Measurements from ENCODE around the gene PELI2.

Gene PELI2

DNA sequence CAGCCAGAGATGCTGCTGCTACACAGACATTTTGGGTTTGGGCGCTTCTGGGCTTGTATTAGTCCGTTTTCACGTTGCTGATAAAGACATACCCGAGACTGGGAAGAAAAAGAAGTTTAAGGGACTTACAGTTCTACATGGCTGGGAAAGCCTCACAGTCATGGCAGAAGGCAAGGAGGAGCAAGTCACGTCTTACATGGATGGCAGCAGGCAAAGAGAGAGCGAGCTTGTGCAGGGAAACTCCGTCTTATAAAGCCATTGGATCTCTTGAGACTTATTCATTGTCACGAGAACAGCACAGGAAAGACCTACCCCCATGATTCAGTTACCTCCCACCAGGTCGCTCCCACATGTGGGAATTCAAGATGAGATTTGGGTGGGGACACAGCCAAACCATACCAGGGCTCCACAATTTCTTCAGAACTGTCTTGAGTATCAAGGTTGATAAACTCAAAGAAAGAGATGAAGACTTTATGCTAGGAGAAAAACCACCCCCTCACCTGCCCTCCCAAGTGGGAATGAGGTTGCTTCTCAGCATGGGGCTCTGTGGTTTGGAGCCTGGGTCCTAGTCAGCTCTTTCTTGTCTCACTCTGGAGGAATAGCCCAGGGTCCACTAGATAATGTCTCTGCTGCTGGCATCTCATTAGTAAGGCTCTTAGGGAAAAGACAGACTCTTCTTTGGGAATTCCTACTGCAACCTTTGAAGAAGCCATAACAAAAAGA lies 200.3 kb downstream of the PELI2 start:
- no peak for DNase-seq

DNA sequence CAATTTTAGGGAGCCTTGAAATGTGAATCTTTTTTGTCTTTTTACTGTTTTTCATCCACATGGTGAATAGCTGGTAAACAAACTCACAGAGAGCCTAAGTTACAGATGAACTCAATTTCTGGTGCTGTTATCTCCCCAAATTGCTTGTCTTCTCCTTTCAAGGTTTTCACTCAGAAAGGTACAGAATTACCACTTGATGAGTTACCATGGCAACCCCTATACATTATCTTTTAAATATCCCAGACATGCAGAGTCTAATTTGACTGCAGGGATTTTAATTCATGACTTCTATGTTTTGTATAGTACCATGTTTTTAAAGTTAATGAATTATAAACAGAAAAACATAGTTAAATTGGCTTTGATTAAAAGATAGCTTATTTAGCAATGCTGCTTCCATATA lies 203.7 kb downstream of the PELI2 start:
- no peak for DNase-seq

DNA sequence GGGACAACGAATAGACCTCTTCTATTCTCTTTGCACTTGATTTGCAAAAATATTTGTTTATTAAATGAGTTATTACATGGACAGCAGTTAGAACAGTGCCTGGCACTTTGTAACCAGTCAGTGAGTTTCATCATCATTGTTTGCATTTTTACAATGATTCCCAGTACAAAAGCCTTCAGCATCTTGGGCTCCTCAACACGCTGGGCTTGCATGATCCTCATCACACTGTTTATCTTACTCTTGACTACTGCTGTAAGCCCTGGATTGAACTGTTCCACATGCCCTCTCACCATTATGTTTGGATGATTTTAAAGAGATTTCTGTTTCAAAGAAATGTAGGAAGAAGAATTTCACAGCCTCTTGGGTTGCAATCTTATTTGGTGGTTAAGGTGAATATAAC lies 204.3 kb downstream of the PELI2 start:
- no peak for DNase-seq

DNA sequence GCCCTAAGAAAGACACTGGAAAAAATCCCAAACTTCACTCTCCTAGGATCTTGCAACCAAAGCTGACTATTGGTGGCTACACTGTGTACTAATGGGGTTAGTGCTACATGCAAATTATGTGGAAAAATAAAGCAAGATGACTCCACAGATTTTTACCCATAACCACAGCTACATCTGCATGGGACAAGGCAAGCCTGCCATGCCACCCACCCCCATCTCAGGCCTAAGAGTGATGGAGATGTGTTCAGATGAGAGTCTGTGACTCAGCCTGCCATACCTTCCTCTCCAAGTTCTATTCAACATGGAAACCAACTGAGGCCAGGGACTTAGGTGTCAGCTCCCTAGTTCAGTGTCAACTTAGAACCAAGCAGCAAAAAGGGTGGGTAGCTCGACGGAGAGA lies 206.2 kb downstream of the PELI2 start:
- DNase-seq, result no peak

DNA sequence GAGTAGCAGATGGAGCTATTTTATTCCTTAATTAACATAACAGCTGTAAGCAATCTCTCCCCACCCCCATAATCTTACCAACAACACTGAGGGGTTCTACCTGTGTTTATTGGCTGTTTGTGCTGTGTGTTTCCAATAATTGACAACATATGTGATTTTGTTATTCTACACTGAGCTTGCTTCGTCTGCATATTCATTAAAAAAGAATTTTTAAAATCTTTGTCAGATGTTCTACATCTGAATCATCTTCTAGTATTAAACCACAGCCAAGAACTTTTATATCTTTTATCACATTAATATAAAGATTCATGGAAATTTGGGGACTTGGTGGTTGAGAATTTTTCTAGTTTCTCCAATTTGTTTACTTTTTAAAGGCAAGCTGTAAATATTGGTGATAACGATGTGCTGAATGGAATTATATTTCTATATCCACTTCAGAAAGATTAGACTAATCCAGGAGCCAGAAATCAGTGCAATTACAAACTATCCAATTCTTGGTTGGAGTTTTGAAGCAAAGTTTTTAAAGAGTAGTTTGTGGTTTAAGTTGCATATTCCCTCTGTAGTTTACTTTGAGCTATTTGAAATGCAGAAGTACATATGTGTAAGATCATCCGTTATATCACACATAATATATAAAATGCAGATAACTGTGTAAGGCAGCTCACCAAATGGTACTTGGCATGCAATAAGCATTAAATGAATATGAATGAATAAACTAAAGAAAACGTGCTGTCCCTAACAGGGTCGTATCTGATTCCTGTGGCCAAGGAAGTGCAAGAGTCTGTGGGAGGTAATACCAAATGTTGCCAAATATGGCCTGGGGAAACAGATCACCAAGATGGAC lies 206.9 kb downstream of the PELI2 start:
- no peak for DNase-seq

DNA sequence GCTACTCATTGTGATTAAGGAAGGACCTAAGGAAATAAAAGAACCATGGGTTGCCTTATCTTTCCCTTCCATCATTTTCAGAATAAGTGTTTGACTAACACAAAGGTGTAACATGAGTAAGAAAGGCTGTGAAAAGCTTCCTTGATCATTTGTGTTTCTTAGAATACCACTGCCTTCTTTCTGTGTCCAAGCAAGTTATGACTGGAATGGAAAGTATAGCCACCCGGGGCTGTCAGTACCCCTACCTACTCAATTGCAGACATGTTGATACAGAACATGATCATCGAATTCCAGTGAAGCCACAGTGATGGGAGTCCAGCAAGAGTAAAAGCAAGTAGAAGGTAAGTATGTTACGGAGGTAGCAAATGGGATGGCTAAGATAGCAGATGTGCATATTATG lies 209.8 kb downstream of the PELI2 start:
- DNase-seq, result peak; percentile 29

DNA sequence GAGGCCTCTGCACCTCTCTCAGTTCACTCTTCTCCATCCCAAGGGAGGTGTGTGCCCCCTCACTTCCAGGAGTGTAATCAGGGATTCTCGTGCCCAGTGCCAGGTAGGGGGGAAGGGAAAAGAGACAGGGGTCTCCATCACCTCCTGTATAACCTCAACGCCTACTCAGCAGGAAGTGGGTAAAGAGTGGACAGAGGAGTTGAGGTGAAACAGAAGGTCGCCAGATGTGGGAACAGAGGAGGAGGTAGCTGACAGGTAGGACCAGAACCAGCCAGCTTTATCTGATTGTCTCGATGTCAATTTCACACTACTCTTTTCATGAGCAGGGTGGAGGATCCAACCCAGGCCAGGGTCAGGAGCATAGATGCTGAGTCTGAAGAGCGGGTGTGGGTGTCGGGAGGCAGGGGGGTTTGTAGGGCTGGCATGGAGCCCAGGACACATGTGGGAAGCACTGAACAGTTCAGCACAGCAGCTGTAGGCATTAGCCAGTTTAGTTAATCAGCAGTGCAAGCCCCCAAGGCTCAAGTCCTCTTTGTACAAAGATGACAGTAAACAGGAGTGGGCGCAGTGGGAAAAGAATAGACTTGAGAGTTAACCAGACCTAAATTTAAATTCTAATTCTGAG lies 213.5 kb downstream of the PELI2 start:
- DNase-seq, result no peak

DNA sequence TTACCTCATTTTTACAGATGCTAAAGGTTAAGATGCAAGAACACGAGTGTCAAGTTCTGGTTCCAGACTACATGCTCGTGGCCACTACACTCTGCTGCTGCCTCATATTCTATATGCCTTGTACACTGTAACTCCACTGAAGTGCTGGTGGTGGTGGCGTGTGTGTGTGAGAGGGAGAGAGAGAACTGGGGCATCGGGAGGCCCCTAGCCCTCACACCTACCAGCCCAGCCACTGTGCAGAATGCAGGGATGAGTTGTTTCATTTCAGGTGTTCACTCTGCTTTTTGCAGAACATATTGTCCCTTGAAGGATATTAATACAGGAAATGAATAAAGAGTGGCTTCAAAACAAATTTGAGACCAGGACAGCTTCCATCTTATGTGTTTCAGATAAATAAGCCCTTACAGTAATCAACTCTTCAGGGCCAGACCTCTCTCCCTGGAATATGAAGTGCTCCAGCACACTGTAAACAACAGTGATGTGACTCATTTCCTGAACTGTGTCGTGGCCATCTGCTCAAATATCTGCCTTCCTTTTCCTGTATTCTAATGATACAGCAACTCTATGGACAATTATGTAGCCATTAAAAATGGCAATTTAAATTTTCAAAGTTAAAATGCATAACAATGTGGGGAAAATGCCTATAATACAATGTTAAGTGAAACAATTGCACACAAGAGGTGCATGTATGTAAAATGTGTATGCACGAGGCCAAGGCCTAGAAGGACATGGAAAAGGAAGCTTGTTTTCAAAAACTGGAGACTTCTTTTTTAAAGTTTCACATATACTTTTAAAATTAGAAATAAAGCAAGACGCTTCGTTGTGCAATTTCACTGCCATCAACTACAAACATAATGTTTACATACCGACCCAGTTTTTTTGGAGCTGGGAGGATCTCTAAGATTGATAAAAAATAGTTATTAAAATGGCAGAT lies 215.4 kb downstream of the PELI2 start:
- DNase-seq, result peak; percentile 6

DNA sequence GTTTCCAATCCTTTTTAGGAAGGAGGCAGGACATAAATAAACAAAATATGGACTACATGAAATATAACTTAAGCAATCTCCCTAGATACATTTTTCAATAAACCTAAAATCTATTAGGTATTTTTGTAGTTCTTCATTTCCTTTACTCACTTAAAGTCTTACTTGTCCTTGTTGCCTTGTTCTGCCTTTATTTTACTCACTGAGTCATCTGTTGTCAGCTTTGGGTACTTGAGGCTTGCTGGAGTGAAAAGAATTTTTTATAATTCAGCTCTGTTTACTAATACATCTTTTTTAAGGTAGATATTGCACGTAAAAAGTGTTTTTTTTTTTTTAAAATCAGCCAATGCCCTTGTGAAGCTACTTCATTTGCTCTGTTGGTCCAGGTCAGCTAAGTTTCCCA lies 216.2 kb downstream of the PELI2 start:
- DNase-seq, result no peak

DNA sequence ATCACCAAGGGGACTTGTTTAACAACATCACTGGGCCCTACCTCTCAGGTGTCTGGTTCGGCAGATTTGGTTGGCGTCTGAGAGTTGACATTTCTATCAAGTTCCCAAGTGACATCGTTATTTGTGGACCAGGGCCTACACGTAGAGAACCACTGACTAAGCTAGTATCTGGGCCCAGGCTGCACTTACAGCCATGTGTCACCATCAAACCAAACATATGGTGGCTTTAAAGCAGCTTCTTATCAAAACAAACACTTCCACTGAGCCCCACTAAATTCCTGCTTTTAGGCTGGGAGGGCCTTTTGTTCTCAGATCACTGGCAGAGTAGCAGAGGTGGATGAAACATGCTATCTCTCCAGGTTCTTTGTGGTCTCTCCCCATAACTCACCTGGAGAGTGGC lies 220.5 kb downstream of the PELI2 start:
- DNase-seq, result no peak

DNA sequence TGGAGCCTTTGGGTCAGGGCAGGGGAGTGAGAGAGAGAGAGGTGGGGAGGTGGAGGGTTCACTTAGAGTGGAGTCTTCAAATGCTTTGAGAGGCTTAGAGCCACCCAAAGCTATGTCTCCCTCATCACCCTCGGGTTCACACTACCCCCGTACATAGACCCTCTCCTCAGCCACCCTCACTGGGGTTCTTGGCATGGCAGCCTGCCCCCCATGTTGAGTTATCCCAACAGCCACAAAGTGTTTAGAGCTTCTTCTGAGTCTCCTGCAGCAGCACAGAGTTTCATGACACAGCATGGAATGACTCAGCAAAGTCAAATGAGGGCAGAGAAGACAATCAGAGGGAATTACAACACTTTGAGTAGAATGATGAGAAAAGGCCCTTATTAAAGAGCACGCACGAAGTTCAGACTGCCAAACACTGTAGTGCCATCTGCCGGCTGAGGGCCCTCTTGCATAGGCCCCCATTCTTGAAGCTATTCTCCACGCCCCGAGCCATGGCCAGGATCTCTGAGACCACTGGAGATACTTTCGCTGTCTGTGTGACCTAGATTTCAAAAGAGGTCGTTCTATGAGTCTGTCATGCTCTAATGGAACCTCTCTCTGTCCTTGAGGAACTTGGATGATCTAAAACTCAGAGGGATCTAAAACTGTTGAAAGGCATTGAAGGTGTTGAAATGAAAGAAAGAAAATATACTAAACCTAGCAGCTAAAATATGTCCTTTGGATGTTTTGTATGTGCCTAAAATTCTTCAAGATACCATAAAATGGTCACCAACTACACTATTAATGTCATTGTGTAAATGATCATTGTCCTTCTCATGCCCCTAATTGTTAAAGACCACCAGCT lies 221.9 kb downstream of the PELI2 start:
- DNase-seq, result peak; percentile 63

DNA sequence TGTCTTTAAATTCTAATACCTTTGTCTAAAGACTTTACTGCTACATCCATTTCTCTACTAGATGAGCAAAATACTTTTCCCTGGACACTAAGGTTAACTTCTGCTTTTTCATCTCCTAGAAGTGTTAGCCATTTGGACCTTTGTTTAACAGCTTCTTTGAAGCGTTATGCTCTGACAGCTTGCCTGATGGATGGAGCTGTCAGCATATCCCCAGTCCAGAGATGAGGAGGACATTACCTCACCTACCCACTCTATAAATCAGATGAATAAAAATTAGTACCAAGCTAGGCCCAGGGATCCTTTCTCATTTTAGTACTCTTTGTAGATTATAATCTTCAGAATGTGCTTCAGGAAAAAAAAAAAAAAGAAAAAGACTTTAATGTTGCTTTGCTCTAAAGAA lies 222.7 kb downstream of the PELI2 start:
- no peak for DNase-seq

DNA sequence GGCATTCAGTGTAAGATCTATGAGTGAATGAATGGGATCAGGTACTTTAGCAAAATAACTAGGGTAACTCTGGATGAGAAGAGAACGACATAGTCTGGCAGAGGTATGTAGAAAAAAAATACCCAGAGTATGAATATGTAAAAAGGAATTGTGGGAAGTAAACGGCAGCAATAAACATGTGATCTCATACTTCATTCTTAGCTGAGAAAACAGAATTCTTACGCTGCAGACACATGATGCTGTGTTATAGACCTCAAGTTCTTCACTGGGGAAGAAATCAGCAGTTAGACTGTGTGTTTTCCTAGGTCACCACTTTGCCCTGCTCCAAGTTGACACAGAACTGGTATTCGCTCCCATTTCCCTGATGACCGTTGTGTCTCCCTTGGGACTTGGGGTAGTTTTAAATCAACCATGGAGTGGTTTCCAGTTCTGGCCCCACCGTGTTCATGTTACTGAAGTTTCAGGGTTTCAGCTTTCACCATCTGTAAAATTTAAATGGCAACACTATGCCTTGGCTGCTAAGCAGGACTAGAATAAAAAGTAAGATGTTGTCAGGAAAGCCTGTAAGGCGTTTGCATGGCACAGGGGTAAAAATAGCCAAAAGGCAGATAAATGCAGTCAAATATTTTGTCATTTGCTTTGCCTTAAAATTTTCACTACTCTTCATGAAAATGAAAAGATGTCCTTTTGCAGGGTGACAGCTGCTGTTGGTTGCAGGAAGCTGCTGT lies 223.7 kb downstream of the PELI2 start:
- no peak for DNase-seq

DNA sequence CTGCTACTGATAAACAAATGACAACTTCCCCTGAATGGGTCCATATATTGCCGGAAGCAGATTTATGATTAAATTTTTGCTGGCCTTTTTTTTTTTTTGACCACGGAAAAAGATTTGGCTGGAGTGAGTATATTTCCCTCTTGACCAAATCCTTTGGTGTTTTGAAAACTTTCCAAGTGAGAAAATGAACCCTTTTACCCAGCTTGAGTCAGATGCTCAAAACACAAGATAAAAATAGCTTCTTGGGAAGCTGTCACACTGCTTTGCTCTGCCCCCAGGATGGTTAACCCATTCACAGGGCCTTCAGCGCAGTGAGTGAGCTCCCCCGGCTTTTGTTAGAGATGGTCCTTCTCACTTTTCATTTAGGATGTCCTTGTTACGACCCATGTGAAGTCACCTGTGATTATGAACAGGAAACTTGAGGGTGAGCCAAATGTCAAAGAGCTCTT lies 224.3 kb downstream of the PELI2 start:
- no peak for DNase-seq

DNA sequence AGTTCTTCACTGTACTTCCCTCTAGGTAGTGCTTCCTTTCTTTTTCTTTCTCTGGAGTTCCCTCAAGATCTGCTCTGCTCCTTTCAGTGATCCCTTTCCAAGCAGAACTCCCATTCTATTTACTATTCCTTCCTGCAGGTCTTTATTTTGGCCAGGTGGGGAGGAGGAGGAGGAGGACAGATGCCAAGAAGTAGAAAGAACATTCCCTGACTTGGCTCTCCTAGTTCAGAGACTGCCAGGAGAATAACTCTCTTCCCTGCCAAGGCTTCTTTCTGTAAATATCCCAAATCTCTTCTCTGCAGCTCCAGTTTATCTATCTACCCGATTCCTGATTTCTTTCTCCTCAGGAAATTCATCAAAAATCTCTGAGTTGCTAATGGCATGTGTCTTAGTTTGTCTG lies 231.7 kb downstream of the PELI2 start:
- DNase-seq, result no peak
